Kidney capillary endothelial cell (primary cell): ENCODE results near the gene ATP5MC3.
"Not testable (repeated sequence)": the region's sequence is repeated elsewhere in the genome, so short reads cannot be mapped to it uniquely, and the experiment has no call there.

ENCODE experiments used
- DNase-seq: peaks from one replicate; pipeline ENCODE4 v3.0.0-alpha.2; 2018; ENCODE audit warnings: low spot score

The ATP5MC3 gene

GRCh38 chr2:175181104-175181876 lies at the start of gene ATP5MC3:
Gene ATP5MC3, minus strand, starts transcription at chr2:175181710. Its CDS starts 317 bp downstream, at chr2:175181393.
- peak; percentile 86 for DNase-seq

- DNase-seq: not testable (repeated sequence)
These were observed 47.1 kb upstream of the ATP5MC3 start for GRCh38 chr2:175228601-175229000.

GRCh38 chr2:175228179-175228578 lies 46.7 kb upstream of the ATP5MC3 start:
- no peak for DNase-seq

GRCh38 chr2:175227393-175227792 lies 45.9 kb upstream of the ATP5MC3 start:
- DNase-seq: no peak

- DNase-seq: no peak
These were observed 38.6 kb upstream of the ATP5MC3 start for GRCh38 chr2:175220075-175220474.

- DNase-seq: no peak
These were observed 37.0 kb upstream of the ATP5MC3 start for GRCh38 chr2:175218551-175218950.

- DNase-seq: no peak
These were observed 26.4 kb upstream of the ATP5MC3 start for GRCh38 chr2:175207741-175208438.

- DNase-seq: no peak
These were observed 25.4 kb upstream of the ATP5MC3 start for GRCh38 chr2:175206866-175207265.

GRCh38 chr2:175205523-175205922 lies 24.0 kb upstream of the ATP5MC3 start:
- peak; percentile 11 for DNase-seq

- DNase-seq: peak; percentile 33
These were observed 22.3 kb upstream of the ATP5MC3 start for GRCh38 chr2:175203621-175204496.

GRCh38 chr2:175195012-175195411 lies 13.5 kb upstream of the ATP5MC3 start:
- DNase-seq: no peak

- no peak for DNase-seq
These were observed 7.3 kb upstream of the ATP5MC3 start for GRCh38 chr2:175188761-175189160.

GRCh38 chr2:175187378-175187777 lies 5.9 kb upstream of the ATP5MC3 start:
- no peak for DNase-seq

- no peak for DNase-seq
These were observed 2.2 kb upstream of the ATP5MC3 start for GRCh38 chr2:175183674-175184073.

- DNase-seq: no peak
These were observed 383 bp upstream of the ATP5MC3 start for GRCh38 chr2:175181877-175182308.

- DNase-seq: peak; percentile 33
These were observed 808 bp downstream of the ATP5MC3 start for GRCh38 chr2:175180701-175181103.

- DNase-seq: no peak
These were observed 4.9 kb downstream of the ATP5MC3 start for GRCh38 chr2:175176624-175177023.

GRCh38 chr2:175175896-175176295 lies 5.6 kb downstream of the ATP5MC3 start:
- DNase-seq: no peak

- DNase-seq: no peak
These were observed 6.2 kb downstream of the ATP5MC3 start for GRCh38 chr2:175175320-175175719.

- DNase-seq: no peak
These were observed 10.7 kb downstream of the ATP5MC3 start for GRCh38 chr2:175170659-175171304.

- no peak for DNase-seq
These were observed 12.3 kb downstream of the ATP5MC3 start for GRCh38 chr2:175169191-175169590.

- no peak for DNase-seq
These were observed 13.0 kb downstream of the ATP5MC3 start for GRCh38 chr2:175168564-175168945.
